Measurements from ENCODE around the gene FARP1.

The FARP1 gene

DNA sequence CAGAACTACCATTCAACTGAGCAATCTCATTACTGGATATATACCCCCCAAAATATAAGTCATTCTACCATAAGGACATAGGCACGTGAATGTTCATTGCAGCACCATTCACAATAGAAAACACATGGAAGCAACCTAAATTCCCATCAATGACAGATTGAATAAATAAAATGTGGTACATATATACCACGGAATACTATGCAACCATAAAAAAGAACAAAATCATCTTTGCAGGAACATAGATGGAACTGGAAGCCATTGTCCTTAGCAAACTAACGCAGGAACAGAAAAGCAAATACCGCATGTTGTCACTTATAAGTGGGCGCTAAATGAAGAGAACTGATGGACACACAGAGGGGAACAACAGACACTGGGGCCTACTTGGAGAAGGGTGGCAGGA is 20.0 kb downstream of the FARP1 start:
- no peak for FAIRE-seq
- no peak for DNase-seq (ENCODE audit: insufficient read length, low spot score)
- TF ChIP-seq, protein P1, sequence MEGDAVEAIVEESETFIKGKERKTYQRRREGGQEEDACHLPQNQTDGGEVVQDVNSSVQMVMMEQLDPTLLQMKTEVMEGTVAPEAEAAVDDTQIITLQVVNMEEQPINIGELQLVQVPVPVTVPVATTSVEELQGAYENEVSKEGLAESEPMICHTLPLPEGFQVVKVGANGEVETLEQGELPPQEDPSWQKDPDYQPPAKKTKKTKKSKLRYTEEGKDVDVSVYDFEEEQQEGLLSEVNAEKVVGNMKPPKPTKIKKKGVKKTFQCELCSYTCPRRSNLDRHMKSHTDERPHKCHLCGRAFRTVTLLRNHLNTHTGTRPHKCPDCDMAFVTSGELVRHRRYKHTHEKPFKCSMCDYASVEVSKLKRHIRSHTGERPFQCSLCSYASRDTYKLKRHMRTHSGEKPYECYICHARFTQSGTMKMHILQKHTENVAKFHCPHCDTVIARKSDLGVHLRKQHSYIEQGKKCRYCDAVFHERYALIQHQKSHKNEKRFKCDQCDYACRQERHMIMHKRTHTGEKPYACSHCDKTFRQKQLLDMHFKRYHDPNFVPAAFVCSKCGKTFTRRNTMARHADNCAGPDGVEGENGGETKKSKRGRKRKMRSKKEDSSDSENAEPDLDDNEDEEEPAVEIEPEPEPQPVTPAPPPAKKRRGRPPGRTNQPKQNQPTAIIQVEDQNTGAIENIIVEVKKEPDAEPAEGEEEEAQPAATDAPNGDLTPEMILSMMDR (IDR thresholded peaks at IDR 0.05; ENCODE audit: insufficient read depth, missing control alignments), result no peak

DNA sequence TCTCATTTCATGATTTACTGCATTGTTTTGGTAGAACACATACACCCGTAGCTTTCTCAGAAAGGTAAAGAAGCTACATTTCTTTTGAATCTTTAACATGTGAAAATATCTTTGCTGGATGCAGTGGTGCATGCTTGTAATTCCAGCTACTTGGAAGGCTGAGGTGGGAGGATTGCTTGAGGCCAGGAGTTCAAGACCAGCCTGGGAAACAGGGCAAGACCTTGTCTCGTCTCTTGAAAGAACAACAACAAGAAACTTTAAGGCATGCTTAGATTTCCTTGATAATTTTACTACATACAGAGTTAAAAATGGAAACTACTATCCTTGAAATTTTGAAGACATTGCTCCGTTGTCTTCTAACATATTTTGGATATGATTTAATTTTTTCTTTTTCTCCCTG is 26.4 kb downstream of the FARP1 start:
- FAIRE-seq, result no peak
- TF ChIP-seq, protein P1 (IDR thresholded peaks at IDR 0.05; ENCODE audit: insufficient read depth, missing control alignments), result no peak
- no peak for DNase-seq (ENCODE audit: insufficient read length, low spot score)

GRCh38 chr13:98171900-98172589 is 29.2 kb downstream of the FARP1 start:
- no peak for DNase-seq (ENCODE audit: insufficient read length, low spot score)
- no peak for FAIRE-seq
- TF ChIP-seq, protein P1 (IDR thresholded peaks at IDR 0.05; ENCODE audit: insufficient read depth, missing control alignments), result no peak

GRCh38 chr13:98172590-98173422 is 29.9 kb downstream of the FARP1 start:
- DNase-seq (ENCODE audit: insufficient read length, low spot score) (no peak), FAIRE-seq (no peak)
- TF ChIP-seq, protein P1 (IDR thresholded peaks at IDR 0.05; ENCODE audit: insufficient read depth, missing control alignments), result no peak

GRCh38 chr13:98173431-98174152 is 30.7 kb downstream of the FARP1 start:
- no peak for FAIRE-seq
- TF ChIP-seq, protein P1 (IDR thresholded peaks at IDR 0.05; ENCODE audit: insufficient read depth, missing control alignments), result no peak
- no peak for DNase-seq (ENCODE audit: insufficient read length, low spot score)

GRCh38 chr13:98174307-98174706 is 31.4 kb downstream of the FARP1 start:
- TF ChIP-seq, protein P1 (IDR thresholded peaks at IDR 0.05; ENCODE audit: insufficient read depth, missing control alignments), result no peak
- DNase-seq (ENCODE audit: insufficient read length, low spot score) (no peak), FAIRE-seq (no peak)
